Putamen (tissue), 1 donor: Measurements from ENCODE around the gene OR51B4.
"Not testable (repeated sequence)": the region's sequence is repeated elsewhere in the genome, so short reads cannot be mapped to it uniquely, and the experiment has no call there.

Source experiments
- DNase-seq: peaks from one replicate; pipeline ENCODE4 v3.0.0-alpha.2; 2016; ENCODE audit warnings: low spot score

Gene OR51B4, protein sequence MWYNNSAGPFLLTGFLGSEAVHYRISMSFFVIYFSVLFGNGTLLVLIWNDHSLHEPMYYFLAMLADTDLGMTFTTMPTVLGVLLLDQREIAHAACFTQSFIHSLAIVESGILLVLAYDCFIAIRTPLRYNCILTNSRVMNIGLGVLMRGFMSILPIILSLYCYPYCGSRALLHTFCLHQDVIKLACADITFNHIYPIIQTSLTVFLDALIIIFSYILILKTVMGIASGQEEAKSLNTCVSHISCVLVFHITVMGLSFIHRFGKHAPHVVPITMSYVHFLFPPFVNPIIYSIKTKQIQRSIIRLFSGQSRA

DNA sequence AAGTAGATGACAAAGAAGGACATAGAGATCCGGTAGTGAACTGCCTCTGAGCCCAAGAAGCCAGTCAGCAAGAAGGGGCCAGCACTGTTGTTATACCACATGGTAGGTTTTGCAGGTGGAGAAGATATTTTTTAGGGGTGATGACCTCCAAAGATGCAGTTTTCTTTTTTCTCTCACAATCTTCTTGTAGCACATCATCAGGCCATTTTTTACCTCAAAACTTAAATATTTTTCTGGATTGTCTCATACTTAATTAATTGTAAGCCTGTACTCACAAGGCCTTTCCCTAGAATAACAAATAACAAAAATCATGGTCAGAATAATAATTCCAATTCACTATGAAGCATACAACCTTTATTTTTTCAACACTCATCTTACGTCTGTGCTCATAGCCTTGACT is at the start of gene OR51B4:
Gene OR51B4 (minus strand): TSS at position 101 of the 400 bp plus-strand sequence. CDS start 0 bp downstream, at position 101.
- DNase-seq = no peak

DNA sequence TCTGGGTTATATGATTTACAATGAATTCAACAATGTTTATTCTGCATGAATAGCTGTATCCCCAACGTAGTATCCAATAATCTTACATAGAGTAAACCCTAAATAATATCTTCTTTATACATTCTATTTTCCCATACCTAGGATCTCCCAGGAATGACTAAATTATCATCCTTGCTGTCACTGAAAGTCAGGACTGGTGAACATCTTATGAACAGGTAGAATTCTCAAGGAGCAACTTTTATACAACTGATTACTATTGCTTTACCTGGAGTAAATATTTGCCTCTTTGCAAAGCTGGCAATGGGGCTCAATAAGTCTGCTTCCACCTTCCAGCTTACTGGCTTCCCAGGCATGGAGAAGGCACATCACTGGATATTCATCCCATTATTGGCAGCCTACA is 49.5 kb upstream of the OR51B4 start, which contains the start of gene OR51B6:
Gene OR51B6 (plus strand): TSS at position 301 of the 400 bp plus-strand sequence. CDS start 0 bp downstream, at position 301.
- DNase-seq = no peak

DNA sequence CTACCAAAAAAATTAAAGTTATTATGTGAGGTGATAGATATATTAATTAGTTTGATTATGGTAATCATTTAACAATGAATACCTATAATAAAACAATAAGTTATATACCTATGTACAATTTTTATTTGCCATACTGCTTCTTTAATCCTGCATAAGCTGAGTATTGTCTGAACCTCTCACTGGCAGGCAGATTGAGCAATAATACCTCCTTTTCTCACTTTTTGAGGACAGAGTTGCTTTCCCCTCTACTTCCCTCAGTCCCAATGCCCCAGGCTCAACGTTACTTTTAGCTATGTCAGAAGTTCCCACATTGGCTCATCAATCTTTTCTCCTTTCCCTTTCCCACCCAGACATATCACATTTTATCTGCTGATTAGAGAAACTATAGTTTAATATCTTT is 47.8 kb upstream of the OR51B4 start:
- DNase-seq = no peak

DNA sequence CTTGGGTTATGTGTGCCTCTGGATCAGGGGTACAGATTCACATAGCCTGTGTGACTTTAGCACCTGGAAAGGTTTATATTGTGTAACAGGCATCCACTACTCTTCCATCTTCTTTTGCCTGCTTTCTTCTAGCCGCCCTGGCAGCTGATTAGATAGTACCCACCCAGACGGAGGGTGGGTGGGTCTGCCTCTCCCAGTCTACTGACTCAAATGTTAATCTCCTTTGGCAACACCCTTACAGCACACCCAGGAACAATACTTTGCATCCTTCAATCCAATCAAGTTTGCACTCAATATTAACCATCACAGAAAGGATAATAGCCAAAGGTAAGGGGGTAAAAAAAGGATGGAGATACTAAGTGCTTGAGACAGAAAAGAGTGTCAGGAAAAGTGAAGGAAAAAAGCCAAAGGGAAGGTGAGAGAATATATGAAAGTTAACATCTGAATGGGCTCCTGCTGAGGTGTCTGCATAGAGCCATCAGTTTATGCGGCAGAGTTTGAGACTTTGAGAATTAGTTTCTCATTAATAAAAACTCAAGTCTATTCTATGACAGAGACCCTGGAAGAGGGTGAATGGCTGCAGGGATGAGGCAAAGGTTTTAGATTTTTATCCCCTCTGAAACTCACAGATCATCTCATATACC is 46.9 kb upstream of the OR51B4 start:
- no peak for DNase-seq

DNA sequence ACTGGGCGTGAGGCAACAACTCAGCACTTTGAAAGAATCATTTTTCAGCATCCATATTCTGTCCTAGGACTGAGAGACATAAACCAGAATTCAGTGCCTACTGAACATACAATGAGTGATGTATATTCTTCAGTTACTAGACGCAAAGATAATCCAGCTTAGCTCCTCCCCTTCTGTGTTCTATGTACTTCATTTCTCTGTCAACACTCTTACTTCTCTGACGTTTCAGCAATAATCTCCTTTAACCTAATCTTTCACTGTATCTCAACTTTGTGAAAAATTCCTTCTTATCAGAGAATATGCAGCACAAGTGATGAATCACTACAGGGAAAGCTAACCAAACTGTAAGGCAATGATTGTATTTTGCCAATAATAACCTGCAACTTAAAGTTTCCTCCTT is 44.1 kb upstream of the OR51B4 start:
- no peak for DNase-seq

DNA sequence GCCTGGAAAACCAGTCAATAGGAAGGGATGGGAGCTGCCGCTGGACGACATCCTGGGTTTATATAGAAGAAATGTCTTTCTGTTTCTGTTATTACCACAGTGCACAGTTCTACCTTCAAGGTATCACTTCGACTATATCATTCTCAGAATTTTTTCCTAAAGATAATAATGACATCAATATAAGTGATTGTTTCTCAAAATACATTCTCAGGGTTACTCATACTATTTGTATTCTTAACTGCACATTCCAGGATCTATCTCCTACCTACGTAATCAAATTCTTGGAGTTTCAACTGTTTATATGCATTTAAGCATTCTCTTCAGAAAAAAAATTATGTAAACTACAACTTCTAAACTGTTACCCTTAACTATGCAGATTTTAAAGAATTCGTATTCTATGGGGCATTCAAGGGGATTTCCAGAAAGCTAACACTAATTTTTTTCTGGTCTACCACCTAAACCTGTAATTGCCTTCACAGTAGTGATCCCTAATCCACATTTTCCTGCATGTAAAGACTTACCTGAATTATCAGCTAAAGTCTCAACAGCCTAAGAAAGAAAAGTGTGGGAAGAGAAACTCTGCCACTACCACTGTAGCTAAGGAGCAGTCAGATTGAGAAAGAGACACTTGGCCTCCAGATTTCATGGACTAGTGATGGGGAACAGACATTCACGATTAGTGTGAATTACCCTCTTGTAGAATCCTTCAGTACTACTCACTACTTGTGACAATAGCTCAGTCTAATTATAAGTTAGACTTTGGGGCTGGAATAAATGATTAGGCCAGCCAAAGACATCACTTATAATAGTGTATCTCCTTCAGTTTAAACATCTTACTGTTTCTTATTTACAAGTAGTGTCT is 42.0 kb upstream of the OR51B4 start, which contains the start of gene OR51B5:
Gene OR51B5 (minus strand): TSS at position 51 of the 862 bp plus-strand sequence. CDS start 0 bp downstream, at position 51.
- no peak for DNase-seq

DNA sequence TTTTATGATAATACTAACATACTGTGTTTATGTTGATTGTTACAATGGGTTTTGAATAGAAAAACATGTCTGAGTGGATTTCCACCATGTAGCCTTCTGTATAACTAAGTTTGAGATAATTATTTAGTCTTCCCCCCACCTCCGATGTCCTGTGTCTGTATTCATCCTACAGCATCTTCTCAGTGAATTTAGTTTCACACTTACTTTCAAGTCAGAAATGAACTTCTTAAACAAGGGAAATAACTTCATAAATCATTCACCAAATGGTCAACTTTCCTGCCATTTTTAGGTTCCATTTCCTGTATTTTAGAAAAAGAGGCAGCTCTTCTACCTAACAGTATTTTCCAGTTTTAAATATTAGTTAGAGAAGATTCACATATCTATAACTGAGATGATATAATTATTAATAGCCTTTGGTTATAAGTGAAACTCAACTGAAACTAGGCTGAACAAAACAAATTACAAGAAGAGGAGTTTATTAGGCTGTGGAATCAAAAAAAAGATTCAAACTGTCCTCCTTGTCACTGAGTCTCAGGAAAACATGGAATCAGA is 38.1 kb upstream of the OR51B4 start:
- DNase-seq = no peak

DNA sequence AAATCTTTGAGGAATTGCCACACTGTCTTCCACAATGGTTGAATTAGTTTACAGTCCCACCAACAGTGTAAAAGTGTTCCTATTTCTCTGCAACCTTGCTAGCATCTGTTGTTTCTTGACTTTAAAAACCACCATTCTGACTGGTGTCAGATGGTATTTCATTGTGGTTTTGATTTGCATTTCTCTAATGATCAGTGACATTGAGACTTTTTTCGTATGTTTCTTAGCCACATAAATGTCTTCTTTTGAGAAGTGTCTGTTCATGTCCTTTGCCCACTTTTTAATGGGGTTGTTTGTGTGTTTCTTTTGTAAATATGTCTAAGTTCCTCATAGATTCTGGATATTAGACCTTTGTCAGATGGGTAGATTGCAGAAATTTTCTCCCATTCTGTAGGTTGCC is 35.5 kb upstream of the OR51B4 start:
- not testable (repeated sequence) for DNase-seq

DNA sequence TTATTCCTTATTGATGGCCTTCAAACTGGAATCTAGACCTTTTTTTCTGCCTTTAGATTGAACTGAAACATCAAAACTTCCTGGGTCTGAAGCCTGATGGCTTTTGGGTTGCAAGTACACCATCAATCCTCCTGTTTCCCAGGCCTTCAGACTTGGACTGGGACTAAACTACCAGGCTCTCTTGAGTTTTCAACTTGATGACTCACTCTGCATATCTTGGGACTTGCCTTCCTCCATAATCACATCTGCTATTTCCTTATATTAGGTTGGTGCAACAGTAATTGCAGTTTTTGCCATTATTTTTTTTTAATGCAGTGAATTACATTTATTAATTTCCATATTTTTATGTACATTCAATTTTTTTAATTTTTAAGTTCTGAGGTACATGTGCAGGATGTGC is 34.6 kb upstream of the OR51B4 start:
- DNase-seq = no peak

DNA sequence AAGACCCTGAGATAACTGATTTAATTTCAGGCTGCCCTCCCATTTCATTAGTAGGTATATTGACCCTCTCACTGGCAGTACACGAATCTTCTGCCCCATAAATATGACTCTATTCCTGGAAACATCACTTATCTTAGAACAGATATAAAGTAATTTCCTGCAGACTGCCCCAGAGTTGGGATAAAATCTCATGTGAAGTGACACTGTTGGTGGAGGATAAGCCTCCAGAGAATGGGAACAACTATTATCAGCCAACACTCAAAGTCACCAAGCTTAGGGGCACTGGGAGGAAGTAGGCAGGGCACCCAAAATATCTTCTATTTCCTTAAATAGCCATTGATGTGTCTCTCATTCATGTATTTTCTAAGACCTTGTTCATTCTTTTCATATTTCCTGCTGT is 33.4 kb upstream of the OR51B4 start:
- no peak for DNase-seq

DNA sequence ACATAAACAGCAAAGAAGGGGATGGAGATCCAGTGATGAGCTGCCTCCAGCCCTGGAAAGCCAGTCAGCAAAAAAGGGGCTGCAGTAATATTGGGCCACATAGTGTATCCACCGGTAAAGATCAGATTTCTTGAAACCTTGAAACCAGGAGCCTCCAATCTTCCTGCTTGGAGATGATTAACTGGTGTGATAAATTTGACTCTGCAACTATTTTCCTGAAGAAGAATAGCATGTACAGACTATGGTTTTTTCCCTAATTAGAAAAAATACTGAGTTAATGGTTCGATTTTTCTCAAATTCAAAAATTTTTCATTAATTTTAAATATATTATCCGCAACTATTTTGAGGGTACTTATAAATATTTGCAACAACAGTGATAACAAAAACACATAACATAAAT is 22.5 kb upstream of the OR51B4 start, which contains the start of gene OR51B2:
Gene OR51B2 (minus strand): TSS at position 101 of the 400 bp plus-strand sequence. CDS start 0 bp downstream, at position 101.
- DNase-seq = no peak

DNA sequence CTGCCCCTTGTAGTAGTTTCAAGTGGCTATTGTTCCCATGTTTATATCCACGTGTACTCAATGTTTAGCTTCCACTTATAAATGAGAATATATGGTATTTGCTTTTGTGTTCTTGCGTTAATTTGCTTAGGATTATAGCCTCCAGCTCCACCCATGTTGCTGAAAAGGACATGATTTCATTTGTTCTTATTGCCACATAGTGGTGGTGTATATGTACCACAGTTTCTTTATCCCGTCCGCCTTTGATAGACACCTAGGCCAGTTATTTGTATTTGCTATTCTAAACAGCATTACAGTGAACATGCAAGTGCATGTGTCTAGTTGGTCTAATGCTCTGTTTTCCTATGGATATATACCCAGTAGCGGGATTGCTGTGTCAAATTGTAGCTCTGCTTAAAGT is 15.5 kb upstream of the OR51B4 start:
- no peak for DNase-seq

DNA sequence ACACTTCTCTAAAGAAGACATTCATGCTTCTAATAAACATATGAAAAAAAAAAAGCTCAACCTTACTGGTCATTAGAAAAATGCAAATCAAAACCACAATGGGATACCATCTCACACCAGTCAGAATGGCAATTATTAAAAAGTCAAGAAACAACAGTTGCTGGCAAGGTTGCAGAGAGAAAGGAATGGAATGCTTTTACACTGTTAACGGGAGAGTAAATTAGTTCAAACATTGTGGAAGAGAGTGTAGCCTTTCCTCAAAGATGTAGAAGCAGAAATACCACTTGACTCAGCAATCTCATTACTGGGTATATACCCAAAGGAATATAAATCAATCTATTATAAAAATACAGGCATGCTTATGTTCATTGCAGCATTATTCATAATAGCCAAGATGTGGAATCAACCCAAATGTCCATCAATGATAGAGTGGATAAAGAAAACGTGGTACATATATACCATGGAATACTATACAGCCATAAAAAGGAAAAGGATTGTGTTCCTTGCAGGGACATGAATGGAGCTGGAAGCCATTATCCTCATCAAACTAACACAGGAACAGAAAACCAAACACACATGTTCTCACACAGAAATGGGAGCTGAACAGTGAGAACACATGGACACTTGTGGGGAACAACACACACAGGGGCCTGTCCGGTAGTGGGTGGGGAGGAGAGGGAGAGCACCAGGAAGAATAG is 11.7 kb upstream of the OR51B4 start:
- not testable (repeated sequence) for DNase-seq

DNA sequence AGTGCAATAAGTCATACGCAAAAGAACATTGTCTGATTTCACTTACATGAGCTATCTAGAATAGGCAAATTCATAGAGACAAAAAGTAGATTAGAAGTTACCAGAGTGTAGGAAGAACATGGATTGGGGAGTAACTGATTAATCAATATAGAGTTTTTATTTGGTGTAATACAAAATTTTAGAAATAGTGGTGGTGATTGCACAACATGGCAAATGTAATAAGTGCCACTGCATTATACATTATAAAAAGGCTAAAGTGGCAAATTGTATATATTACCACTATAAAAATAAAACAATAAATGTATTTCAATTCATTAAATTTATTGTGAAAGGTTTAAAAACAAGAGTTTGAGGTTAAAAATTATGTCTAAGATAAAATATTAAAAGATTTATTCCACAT is 8.7 kb upstream of the OR51B4 start:
- no peak for DNase-seq

DNA sequence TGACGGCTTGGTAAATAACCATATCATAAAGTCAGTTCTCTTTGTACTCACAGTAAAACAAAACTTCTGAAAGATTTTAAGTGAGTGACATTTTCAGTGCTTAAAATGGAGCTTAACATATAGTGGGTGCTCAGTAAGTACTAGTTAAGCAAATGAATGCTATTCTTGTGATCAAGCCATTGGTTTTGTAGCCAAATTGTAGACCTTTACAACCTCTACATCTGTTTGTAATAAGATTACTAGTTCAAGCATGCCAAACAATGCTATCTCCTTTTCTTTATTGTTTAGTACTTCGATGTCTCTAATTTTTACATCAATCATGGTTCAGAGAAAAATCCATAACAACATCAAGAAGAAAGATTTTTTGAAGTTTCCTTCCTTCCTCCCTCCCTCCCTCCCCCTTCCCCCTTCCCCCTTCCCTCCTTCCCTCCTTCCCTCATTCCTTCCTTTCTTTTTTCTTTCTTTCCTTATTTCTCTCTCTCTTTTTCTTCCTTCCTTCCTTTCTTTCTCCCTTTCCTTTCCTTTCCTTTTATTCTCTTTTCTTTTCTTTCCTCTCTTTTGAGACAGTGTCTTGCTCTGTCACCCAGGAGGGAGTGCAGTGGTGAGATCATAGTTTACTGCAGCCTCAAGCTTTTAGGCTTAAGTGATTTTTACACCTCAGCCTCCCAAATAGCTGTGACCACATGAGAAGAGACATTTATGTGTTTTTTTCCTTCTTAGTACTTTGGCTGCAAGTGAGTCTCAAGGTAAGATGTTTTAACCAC is 5.7 kb upstream of the OR51B4 start:
- DNase-seq = no peak

DNA sequence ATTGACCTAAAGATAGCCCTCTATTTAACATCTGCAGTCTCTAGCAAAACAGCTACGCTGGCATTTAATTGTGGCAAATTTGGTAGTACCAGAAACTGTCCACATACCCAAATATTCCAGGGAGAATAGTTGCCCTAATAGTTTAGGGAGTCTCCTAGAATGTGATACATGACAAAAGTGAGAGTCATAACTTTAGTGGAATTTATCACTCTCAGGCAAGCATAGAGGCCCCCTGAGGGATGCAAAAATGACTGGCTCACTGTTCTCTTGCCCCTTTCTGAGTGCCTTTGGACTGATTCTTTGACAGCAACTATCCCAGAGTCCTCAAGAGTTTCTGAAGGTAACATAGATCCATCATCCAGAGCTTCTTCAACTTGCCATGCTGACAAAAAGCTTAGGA is 2.3 kb upstream of the OR51B4 start:
- no peak for DNase-seq

DNA sequence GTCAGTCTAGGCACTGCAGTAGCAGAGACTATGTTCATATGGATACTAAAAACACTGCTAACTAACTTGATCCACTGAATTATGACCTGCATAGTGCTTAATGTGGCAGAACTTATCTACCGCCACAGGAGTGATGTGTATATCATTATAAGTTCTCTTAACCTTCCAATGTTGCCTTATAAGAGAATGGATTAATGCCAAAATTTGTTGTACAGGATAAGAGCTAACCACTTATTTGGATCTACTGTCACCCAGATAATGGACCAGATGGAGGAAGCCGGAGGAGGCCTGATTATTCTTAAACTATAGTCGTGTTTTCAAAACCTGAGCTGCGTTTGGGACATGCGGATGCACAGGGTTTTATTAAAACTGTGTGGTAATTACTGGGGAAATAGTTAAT is 1.9 kb upstream of the OR51B4 start:
- no peak for DNase-seq

DNA sequence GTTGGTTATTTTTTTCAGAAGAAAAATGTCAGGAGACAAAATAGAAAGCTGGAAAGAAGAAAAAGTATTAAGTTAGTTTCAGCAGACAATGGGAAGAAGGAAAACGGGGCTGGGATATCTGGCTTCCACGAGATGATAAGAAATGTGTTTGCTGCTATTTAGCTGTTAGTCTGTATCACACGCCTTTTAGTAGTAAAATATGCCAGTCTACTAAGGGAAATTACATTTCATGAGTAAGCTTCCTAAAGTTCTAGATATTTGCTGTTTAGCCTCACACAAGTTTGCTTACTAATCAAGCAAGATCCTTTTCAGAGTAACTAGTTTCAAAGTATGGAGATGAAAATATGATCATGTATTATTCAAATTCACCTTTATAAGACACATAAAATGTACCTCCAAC is 1.5 kb downstream of the OR51B4 start:
- DNase-seq = no peak

DNA sequence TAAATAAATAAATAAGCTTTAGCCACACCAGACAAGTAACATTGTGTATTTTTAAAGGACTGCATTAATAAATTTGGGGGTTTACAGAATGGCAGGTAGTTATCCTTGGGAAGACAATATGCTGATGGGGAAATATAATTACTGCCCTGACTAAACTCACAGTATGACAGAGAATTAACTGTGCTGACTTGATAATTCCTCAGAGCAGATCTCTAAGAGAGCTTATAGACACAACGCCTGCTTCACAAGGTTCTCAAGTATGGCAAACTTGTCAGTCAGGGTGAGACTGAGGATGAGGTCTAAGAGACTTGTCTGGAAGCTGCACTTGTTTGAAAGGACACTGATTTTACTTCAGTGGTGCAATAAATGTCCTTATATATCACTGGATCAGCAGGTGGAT is 3.3 kb downstream of the OR51B4 start:
- DNase-seq = no peak

DNA sequence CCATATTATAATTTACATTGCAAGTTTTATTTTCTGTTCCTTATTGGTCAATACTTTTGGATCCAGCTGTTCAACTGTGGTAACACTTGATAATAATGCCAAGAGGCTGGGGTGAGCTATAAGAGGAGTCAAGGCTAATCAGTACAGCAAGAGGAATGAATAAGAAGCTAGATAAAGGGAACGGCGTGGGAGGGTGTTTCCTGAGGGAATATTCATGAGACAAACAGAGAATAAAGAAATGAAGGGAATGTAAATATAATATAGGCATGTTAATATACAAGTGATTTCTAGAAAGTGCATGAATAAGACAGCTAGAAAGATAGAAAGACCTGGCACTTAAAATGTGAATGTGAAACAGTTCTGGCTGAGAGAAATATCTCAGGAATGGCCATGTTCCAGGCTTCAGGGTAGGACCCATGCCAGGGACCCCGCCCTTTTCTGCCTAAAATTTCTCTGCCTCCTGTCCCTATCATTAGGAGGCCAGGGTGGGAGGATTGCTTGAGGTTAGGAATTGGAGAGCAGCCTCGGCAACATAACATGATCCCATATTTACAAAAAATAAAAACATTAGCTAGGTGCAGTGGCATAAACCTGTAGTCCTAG is 3.9 kb downstream of the OR51B4 start:
- DNase-seq = no peak
